Inferior parietal cortex (tissue), 1 donor: ENCODE results near the gene SGK1.
"Not testable (repeated sequence)": the region's sequence is repeated elsewhere in the genome, so short reads cannot be mapped to it uniquely, and the experiment has no call there.

ENCODE experiments used
- DNase-seq: peaks from one replicate; pipeline ENCODE4 v3.0.0-alpha.2; 2016; ENCODE audit errors: extremely low spot score

Gene SGK1

DNA sequence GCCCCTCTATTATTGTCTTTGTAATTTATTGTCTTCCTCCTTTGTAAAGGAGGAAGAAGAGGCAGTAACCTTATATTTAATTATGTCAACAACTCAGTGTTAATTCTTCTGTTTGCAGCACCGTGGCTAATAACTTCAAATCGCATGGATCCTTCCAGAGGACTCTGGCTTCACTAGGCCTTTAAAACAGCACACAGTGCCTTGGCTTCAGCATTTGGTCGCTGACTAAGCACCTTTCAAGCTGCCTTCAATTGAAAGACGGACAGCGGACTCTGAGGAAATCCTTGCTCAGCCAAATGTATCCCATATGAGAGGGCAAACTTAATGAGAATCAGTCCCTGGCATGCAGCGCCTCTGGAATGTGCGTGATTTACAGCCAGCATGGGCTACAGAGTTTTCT, 64.2 kb downstream of the SGK1 start:
- DNase-seq = no peak

DNA sequence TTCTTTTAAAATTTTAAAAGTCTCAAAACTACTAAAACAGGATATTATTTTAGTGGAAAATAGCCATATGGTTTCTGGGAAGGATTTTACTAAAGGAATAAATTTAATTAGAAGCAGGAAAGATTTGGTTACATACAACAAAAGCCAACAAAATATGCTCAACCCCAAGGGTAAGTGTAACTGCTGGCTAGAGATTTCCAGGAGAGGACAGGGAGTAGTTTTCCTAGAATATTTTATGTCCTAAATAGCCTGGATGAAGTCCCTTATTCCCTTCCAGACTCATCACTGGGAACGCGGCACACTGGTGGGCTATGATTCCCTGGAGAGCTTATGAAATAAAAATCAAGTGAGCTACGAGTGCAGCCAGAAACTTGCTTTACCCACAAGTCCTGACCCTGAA, 66.6 kb downstream of the SGK1 start:
- DNase-seq = no peak

DNA sequence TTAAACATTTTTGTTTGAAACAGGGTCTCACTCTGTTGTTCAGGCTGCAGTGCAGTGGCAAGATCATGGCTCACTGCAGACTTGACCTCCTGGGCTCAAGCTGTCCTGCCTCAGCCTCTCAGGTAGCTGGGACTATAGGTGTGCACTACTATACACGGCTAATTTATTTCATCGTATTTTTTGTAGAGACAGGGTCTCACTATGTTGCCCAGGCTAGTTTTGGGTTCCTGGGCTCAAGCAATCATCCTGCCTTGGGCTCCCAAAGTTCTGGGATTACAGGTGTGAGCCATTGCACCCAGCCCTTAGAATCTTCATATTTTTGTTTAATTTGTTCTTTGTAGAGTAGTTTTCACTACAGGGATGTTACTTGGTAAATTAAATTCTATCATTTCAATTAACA, 67.1 kb downstream of the SGK1 start:
- no peak for DNase-seq

DNA sequence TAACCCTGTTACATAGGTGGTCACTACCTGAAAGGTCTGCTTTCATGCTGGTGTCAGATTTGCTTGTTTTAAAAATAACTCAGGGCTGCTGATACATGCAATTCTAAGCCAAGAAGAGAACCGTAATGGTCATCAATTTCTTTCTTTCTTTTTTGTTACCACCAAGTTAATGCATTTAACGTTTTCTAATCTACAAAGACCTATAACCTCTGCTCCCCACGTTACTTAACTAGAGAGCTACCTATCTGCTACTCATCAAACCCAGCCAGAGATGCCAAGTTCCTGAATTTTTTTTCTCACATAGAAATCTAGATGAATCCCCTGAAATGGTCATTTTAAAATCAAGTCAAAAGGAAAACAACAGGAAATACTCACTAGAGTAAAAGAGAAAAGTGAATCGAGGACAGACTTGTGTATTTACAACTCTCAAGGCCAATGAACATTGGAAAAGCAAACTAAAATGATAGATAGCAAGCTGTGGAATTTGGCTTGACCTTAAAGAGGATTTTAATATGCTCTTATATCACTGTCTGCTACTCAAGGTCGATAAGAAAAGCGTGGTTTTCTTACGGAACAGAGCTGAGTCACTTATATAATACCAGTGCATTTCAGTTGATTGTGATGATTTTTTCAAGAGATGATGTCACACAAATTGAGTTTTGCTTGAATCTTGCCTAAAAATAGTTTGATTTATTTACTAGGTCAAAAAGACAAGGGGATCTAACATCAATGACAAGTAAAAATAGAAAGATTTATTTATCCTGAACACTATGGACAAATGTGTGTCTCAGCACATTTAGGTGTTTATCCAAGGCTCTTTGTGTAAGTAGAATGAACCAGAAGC, 67.9 kb downstream of the SGK1 start:
- no peak for DNase-seq

DNA sequence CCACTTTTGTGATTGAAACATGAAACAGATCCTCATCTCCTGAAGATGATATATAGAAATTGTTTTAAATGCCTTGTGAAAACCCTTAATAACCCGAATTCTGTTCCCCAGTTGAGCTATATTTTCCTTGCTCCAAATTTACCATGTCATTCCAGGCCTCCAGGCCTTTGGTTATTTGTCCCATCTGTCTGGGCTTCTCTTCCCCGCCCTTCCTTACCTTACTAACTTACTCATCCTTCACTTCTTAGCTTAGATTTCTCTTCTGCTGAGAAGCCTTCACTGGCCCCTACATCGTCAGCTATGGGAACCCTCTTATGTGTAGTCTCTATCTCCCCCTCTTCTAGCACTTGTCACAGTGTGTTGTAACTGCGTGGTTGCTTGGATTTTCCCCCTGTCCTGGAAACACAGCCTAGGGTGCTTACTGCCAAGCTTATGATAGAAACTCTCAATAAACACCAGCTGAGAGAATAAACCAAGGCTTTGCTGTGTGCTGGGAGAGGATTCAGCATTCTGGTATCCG, 68.6 kb downstream of the SGK1 start:
- DNase-seq = no peak

DNA sequence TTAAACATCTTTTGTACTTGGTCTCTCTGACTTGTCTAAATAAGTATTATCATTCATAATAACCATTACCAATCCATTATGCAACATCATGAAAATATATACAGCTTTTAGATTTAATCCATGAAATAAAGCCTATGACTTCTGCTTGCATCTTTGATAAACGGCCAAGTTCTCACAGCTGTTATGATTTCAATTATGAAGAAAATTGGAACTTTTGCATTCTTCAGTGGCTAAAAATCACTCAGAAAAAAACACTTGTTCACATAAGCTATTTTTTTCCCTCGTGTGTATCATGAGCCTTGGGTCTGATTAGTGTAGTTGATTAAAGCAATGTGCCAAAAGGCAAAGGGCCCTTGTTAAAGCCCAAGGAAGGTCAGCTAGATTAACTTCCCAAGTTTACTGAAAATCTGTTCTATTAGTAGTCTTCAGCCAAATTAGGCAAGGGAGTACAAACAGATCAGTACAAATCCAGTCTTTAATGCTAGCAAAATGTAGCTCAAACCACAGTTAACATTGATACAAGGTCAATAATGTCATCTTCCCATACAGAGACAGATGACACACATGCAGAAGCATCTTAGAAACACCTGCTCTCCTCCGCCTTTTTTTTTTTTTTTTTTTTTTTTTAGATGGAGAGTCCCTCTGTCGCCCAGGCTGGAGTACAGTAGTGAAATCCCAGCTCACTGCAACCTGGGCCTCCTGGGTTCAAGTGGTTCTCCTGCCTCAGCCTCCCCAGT, 69.9 kb downstream of the SGK1 start:
- DNase-seq = no peak

DNA sequence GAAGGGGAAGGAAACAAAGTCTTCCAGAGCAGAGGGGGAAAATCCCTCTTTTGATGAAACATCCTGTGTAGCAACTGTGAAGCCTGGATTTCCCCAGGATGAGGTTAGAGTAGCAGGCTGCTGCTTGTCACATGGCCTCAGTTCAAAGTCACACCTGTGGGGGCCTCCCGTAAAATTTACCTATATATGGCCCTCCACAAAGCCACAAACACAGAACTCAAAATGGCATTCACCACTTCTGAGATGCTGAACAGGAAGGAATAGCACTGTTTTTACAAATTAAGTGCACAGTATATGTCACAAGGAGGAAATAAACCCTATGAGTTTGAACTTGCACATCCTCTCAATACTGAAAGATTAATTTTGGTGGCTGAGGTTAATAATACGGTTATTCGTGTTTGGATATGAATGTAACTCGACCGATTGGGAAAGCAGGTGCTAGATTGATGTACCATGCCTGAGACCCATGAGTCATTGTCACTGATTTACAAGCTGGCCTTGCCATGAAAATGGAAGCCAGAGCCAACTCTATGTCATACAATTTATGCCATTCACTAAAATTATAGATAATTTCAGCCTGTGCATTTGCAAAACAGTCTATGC, 70.6 kb downstream of the SGK1 start:
- DNase-seq = no peak

DNA sequence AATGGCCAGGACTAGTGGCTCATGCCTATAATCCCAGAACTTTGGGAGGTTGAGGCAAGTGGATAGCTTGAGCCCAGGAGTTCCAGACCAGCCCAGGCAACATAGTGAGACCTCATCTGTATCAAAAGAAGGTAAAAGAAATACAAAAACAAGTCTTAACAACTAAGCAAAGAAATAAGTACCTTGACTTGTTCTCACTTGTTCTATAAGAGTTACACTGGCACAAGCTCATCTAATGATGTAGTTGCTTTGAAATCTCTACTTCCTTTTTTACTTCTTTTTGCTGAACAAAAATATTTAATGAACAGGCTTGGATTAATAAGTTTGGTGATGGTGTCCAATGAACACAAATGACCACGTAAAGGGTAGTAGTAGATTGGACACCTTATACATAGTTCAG, 72.2 kb downstream of the SGK1 start:
- DNase-seq = no peak

DNA sequence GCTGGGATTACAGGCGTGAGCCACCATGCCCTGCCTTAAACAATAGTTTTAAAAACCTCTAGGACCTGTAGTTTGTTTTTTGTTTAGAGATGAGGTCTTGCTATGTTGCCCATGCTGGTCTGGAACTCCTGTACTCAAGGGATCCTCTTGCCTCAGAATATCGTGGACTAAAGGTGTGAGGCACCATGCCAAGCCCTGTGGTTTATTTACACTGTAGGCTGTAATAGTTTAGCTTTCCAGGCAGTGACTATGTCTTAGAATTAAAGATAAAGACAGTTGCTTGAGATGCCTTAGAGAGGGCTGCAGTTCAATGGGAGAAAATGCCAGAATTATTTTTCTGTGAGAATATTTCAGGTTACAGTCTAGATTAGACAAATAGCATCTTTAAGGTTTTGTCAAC, 72.9 kb downstream of the SGK1 start:
- DNase-seq = no peak

DNA sequence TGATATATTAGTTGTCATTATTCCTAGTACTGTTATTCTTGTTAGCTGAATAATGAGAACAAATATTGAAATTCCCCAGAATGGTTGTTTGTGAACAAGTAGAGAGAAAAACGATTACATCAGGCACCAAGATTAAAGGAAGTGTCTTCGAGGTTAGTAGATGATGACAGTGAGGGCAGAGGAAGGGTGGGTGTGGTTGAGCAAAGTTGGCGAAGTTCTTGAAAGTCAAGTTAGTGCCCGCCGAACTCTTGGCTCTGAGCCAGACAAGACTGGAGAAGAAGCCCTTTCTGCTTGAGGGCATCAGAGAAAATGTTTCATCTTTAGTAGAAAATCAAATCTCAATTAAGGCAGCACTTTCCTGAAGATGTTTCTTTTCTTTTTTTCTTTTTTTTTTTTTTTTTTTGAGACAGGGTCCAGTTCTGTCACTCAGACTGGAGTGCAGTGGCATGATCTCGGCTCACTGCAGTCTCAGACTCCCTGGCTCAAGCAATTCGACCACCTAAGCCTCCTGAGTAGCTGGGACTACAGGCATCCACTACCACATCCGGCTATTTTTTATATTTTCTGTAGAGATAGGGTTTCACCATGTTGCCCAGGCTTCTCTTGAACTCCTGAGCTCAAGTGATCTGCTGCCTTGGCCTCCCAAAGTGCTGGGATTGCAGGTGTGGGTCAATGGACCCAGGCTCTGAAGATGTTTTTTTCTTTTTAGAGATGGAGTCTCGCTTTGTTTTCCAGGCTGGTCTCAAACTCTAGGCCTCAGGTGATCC, 77.1 kb downstream of the SGK1 start:
- DNase-seq = no peak

DNA sequence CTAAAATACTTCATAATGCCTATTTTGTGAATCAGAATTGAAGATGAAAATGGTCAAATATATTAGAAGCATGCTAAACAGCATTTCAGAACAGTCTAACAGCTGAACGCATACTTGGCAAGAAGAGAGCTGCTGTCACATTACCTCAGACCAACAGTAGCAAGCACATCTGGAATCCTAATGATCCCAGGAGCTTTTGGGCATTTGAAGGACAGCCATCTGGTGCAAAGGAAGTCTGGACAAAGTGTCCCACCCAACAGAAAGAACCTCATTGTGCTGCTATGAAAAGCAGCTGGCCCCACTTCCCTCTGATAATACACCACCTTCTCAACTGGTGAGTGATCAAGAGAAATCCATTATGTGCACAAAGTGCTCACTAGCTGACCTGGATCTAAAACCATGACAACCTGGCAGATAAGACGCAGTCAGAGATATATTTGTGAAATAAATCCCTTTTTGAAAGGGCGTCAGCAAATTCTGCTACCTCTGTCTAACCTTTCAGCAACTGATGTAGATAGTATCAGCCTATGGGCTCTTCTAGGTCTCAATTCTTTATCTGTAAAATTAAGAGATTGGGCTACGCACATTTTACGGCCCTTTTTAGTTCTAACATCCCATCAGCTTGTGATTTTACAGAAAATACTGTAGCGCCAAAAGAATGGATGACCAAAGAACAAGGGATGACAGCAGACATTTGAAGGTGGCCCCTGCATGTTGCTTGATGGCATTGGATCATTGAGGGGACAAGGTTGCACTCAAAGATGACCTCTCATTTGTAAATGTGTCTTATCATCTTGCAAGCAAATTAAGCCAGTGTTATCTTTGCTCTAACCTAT, 78.7 kb downstream of the SGK1 start:
- no peak for DNase-seq

DNA sequence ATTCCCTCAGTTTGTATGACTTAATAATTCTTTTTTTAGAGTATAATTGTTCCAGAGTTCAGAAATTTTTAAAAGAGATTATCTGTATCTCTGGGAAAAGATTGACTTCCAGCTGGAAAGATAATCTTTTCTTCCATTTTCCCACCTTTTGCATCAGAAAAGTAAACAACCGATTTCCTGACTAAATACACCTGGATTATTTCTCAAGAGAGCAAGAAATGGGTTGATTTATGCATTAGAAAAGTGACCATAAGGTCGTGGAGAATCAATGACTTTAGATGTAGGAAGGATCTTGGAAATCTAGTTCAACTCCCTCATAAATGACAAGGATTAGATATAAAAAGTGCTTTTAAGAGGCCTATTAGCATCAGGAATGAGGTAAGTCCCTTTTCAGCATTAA, 79.9 kb downstream of the SGK1 start:
- DNase-seq = no peak

DNA sequence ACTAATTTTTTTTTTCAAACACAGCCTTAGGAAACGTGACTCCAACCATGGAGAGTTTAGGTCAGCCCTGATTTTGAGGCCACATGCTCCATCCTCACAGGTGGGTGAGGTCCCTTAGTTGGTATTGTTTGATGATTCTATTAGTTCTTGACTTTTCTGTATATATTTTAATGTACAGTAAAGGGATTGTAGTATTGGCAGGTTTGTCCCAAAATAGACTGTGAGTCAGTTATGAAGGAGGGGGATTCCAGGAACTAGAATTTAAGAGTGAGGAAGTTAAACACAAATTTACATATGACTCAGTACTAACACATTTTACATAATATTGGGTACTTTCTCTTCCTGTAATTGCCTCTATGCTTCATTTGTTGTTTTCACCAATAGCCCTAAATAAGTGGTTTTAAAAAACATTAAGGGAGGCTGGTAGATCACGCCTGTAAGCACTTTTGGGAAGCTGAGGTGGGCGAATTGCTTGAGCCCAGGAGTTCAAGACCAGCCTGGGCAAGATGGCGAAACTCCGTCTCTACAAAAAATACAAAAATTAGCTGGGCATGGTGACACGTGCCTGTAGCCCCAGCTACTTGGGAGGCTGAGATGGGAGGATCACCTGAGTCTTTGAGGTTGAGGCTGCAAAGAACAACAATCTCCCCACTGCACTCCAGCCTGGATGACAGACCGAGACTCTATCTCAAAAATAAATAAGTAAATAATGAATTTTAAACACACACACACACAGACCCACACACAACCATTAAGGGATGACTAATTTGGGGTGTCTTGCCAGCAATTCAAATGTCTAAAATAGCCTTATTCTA, 81.8 kb downstream of the SGK1 start:
- no peak for DNase-seq

DNA sequence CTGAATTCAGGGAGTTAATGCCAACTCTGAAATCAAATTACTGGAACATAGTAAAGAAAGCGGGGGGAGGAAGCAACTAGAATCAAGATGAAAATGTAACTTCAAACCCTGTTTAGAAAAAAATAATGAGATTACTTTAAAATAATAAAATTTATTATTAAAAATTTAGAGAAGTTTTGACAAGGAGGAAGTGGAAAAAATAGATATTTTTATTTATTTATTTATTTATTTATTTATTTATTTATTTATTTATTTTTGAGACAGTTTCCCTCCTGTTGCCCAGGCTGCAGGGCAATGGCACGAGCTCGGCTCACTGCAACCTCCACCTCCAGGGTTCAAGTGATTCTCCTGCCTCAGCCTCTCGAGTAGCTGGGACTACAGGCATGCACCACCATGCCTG, 82.6 kb downstream of the SGK1 start:
- not testable (repeated sequence) for DNase-seq

DNA sequence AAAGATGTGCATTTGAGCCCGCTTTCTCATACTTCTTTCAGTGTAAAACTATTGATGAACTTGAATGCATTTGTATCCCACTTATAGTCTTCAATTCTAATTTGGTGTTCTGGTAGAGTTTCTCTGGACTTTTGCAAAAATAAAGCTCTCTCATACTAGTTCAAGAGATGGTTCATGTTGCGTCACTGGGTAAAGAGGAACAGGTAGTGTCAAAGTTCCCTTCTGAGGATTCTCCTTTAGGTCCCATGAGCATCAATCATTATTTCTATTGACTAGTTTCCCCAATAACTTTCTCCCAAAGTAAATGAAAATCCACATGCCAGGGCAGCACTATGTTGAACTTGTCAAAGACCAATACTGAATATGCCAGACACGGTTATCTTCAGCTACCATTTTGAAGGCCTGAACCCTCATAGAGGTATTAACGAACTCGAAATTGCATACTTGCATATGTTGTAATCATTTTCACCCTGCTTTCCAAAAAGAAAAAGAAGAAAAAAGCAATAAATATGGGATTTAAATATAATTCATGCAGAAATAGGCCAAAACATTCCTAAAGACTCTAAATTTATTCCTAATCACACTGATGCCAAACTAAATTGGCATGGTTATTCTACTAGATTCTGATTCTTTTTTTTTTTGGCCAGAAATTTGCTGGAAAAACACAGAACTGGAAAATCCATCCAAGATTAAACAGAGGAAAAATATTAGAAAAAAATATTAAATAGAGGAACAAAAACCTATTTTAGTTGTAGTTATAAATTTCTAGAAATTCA, 84.5 kb downstream of the SGK1 start:
- no peak for DNase-seq

DNA sequence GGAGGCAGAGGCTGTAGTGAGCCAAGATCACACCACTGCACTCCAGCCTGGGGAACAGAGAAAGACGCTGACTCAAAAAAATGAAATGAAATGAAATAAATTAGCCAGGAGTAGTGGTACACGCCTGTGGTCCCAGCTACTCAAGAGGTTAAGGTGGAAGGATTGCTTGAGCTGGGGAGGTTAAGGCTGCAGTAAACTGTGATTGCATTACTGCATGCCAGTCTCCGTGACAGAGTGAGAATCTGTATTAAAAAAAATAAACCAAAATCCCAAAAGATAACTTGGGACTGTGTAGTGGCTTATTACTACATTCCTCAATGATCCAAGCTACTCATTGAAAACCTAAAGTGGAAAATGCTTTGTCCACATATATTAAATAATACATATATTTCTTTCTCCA, 87.0 kb downstream of the SGK1 start:
- no peak for DNase-seq

DNA sequence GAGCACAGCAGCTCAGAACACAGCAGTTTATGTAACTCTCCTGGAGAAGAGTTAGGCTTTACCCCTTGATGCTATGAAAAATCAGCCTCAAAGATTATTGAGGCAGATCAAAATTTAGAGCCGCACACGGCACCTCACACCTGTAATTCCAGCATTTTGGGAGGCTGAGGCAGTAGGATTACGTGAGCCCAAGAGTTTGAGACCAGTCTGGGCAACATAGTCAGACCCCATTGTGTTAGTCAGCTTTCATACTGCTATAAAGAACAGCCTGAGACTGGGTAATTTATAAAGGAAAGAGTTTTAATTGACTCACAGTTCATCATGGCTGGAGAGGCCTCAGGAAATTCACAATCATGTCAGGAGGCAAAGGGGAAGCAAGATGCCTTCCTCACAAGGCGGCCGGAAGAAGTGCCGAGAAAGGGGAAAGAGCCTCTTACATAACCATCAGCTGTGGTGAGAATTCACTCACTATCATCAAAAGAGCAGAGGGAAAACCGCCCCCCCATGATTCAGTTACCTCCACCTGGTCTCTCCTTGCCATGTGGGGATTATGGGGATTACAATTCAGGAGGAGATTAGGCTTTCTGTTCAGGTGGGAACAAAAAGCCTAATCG, 87.7 kb downstream of the SGK1 start:
- DNase-seq = no peak

DNA sequence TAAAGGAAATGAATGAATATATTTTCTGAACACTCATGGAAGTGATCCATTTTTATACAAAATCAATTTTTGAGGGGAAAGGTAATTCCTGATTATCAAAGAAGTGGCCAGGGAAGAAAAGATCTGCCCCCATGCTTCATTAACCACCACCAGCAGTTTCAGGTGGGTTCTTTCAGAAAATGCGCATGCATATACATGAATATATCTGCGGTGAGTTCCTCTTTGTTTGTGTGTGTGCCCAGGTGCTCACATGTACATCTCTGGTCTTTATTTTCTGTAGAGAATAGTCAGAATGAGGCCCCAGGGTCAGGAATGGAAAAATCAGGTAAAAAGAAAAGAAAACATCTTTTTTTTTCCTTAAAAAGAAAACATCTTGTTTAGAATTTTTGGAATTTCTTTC, 88.4 kb downstream of the SGK1 start:
- DNase-seq = no peak
